Mammary epithelial cell (primary cell): ENCODE results near the gene B3GNT8.

ENCODE experiments used
- EZH2 ChIP-seq: IDR thresholded peaks from 2 replicates; pipeline ENCODE4 v1.6.1; 2012; ENCODE audit warnings: low read length, inconsistent platforms, borderline replicate concordance
- TF ChIP-seq, protein P1 (sequence below), 2 donors: IDR thresholded peaks in 1 of 2; conservative IDR thresholded peaks in 1 of 2; 2 replicates each; pipeline ENCODE4 v1.5.1; 2011 to 2012; ENCODE audit warnings: inconsistent platforms in 2 of 2, low read length in 2 of 2, mild to moderate bottlenecking in 2 of 2, control low read depth in 1 of 2, low read depth in 1 of 2; ENCODE audit not compliant: insufficient read depth in 1 of 2; ENCODE audit errors: extremely low read depth in 1 of 2

DNA sequence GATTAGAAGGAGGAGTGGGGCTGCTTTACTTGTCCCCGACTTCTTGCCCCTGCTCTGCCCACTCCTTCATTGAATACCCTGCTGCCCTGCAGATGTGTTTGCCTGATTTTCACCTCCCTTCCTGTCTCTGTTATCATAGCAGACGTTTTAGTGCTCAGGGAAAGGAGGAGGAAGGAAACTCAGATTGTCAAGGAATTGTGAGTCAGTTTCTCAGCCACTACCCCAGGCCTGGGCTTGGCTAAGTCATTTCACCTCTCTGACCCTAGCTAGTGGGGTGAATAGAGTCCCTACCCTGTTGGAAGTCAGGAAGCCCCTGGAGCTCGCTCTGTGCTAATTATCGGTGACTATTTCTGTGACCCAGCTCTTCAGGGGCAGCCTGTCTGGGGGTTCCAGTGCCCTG, 25.7 kb downstream of the B3GNT8 start:
- TF ChIP-seq, protein P1, sequence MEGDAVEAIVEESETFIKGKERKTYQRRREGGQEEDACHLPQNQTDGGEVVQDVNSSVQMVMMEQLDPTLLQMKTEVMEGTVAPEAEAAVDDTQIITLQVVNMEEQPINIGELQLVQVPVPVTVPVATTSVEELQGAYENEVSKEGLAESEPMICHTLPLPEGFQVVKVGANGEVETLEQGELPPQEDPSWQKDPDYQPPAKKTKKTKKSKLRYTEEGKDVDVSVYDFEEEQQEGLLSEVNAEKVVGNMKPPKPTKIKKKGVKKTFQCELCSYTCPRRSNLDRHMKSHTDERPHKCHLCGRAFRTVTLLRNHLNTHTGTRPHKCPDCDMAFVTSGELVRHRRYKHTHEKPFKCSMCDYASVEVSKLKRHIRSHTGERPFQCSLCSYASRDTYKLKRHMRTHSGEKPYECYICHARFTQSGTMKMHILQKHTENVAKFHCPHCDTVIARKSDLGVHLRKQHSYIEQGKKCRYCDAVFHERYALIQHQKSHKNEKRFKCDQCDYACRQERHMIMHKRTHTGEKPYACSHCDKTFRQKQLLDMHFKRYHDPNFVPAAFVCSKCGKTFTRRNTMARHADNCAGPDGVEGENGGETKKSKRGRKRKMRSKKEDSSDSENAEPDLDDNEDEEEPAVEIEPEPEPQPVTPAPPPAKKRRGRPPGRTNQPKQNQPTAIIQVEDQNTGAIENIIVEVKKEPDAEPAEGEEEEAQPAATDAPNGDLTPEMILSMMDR (conservative IDR thresholded peaks at IDR 0.05 in 1 of 2, IDR thresholded peaks at IDR 0.05 in 1 of 2; ENCODE audit: extremely low read depth in 1 of 2, insufficient read depth in 1 of 2, low read depth in 1 of 2, low read length in 2 of 2), result no peak
- no peak for TF ChIP-seq EZH2
